Endothelial cell (in vitro differentiated cells): ENCODE results near the gene GPC5. TPM values are rescaled to one million over a fixed set of nuclear protein-coding genes. Genes with fewer than 3 reads are reported as not detected.
A peak's percentile ranks its signal among the peaks of the same experiment; 100 is the strongest.

Experiments used
- DNase-seq: peaks from one replicate; pipeline ENCODE4 v3.0.0; 2021; ENCODE audit warnings: low spot score
- H3K27ac Mint-ChIP-seq: one replicate; pipeline ENCODE4 v1.8.0; 2021; ENCODE audit warnings: mixed read lengths, inconsistent platforms; ENCODE audit not compliant: unreplicated experiment
- H3K27me3 Mint-ChIP-seq: one replicate; pipeline ENCODE4 v1.8.0; 2021; ENCODE audit warnings: mild to moderate bottlenecking, moderate library complexity, mixed read lengths, inconsistent platforms; ENCODE audit not compliant: unreplicated experiment
- H3K36me3 Mint-ChIP-seq: one replicate; pipeline ENCODE4 v1.8.0; 2021; ENCODE audit warnings: mild to moderate bottlenecking, low read depth, mixed read lengths, inconsistent platforms; ENCODE audit not compliant: unreplicated experiment
- H3K4me1 Mint-ChIP-seq: one replicate; pipeline ENCODE4 v1.8.0; 2021; ENCODE audit warnings: mild to moderate bottlenecking, mixed read lengths, inconsistent platforms; ENCODE audit not compliant: unreplicated experiment
- H3K4me3 Mint-ChIP-seq: one replicate; pipeline ENCODE4 v1.8.0; 2021; ENCODE audit warnings: mild to moderate bottlenecking, mixed read lengths, inconsistent platforms; ENCODE audit not compliant: unreplicated experiment
- H3K9me3 Mint-ChIP-seq: one replicate; pipeline ENCODE4 v1.8.0; 2021; ENCODE audit warnings: mixed read lengths, inconsistent platforms; ENCODE audit not compliant: unreplicated experiment
- total RNA-seq: library from RNA; stranded (reverse); fragmentation: NEBNext Ultra II Directional; extraction: Animal tissue kit (Norgen Biotek cat#: 25700); gene quantifications from one replicate; pipeline ENCODE4 v1.2.1, GENCODE V29; 2021; ENCODE audit not compliant: unreplicated experiment
- TF ChIP-seq, protein P1 (sequence below): fragments of 200-600 bp; sonication (generic); IDR thresholded peaks from one replicate; pipeline ENCODE4 v1.5.0; 2021; ENCODE audit warnings: antibody characterized with exemption; ENCODE audit not compliant: unreplicated experiment

GPC5 gene
- total RNA-seq, 1 donor from 2014 or later, result not detected

DNA sequence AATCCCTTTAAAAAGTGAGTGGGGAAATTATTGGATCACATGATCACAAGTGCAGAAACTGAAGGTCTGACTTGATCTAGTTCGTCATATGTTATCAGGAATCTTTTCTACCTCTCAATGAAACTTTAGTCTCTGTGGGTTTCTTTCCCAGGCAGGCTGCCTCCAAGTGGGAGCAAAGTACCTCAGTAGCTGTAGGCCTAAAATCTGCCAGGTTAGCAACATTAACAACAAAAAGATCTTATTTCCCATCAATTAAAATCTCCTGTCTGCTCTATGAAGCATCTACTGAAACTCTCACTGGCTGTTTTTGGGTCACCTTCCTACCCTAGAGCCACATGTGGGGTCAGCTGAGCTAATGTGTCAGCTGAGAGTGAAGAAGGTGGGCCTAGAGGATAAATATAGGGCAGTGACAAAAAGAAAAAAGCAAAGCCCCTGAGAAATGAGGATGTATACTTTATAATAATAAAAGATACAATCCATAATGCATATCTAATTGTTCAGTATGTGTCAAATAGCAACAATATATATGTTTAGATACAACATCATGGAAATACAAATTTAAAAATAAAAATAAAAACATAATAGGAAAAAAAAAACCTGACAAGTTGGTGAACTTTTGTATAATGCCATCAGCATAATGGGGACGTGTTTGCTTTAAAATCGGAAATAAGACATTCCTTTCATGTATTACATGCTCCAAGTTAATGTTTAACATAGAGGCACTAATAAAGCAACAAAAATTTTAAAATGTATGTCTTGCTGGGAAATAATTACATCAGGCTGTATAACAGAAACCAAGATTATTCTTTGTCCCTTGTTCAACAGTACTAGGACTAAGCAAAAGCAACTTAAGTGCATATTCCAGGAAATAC, 141.1 kb downstream of the GPC5 start:
- Mint-ChIP-seq H3K27me3 (peaks cover 2% of the 10 kb centered on the region), H3K4me3 (no peak overlapping the region), H3K4me1 (peaks cover 12% of the 10 kb centered on the region), H3K36me3 (no peaks in the 10 kb centered on the region), H3K9me3 (no peaks in the 10 kb centered on the region), H3K27ac (peak overlapping the region; percentile 4)
- DNase-seq, result no peak
- TF ChIP-seq, protein P1, sequence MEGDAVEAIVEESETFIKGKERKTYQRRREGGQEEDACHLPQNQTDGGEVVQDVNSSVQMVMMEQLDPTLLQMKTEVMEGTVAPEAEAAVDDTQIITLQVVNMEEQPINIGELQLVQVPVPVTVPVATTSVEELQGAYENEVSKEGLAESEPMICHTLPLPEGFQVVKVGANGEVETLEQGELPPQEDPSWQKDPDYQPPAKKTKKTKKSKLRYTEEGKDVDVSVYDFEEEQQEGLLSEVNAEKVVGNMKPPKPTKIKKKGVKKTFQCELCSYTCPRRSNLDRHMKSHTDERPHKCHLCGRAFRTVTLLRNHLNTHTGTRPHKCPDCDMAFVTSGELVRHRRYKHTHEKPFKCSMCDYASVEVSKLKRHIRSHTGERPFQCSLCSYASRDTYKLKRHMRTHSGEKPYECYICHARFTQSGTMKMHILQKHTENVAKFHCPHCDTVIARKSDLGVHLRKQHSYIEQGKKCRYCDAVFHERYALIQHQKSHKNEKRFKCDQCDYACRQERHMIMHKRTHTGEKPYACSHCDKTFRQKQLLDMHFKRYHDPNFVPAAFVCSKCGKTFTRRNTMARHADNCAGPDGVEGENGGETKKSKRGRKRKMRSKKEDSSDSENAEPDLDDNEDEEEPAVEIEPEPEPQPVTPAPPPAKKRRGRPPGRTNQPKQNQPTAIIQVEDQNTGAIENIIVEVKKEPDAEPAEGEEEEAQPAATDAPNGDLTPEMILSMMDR, result no peak

DNA sequence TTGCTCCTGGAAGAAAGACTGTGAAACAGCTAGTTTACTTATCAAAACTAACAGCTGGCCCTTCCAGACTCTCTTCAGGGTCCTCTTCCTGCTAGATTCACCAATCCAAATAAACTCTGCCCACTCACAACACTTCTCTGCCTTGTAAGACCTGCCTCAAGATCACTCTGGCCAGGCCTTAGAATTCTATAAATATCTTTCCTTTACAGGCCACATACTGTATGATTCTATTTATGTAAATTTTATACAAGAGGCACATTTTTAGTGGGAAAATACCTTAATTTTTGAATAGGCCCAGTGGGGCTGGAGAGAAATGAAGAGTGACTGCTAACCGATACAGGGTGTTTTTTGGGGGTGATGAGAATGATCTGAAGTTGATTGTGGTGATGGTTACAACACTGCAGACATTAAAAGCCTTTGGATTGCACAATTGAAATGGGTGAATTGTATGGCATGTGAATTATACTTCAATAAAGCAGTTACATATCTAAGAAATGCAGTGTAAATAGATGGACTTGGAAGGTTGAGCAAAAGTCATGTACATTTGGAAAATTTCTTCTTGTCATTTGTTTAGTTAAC, 141.8 kb downstream of the GPC5 start:
- peak overlapping the region; percentile 4 for H3K27ac Mint-ChIP-seq
- no peaks in the 10 kb centered on the region for H3K36me3 Mint-ChIP-seq

DNA sequence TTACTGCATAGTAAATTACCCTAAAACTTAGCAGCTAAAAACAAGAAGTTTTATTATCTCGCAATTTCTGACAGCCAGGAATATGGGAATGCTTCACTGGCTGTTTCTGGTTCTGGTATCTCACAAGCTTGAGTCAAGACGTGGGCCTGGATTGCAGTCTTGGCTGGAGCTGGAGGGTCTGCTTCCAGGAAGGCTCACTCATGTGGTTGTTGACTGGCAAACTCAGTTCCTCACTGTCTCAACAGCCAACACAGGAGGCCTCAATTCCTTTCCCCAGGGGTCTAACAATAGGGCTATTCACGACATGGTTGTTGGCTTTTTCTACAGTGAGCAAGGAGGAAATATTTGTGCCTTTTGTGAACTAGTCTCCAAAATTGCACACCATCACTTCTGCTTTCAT, 146.3 kb downstream of the GPC5 start:
- peak; percentile 33 for DNase-seq
- H3K9me3 Mint-ChIP-seq, result no peaks in the 10 kb centered on the region

More for the DNA sequence above, 141.8 kb downstream of the GPC5 start:
- H3K4me3 Mint-ChIP-seq, result no peak overlapping the region
- H3K27me3 Mint-ChIP-seq, result peaks cover 2% of the 10 kb centered on the region
- H3K4me1 Mint-ChIP-seq, result peaks cover 12% of the 10 kb centered on the region
- no peaks in the 10 kb centered on the region for H3K9me3 Mint-ChIP-seq
- TF ChIP-seq, protein P1, result no peak
- DNase-seq, result no peak

DNA sequence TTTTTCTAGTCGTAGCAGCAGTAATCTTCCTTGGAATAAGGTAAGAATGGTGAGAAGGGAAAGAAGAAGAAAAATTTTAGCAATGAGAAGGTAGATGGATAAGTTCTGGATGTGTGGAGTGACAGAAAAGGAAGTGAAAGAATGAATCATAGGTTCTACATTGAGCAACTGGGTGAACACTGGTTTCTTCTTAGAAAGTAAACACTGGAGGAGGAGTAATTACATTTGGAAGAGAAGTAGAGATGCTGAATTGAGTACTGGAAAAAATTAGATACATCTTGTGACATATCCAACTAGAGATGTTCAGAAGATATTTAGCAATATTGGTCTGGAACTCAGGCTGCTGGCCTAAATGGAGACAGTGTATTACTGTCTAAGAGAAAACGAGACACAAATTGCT, 148.5 kb downstream of the GPC5 start:
- Mint-ChIP-seq H3K9me3 (no peaks in the 10 kb centered on the region), H3K27ac (no peak overlapping the region), H3K4me1 (no peaks in the 10 kb centered on the region), H3K36me3 (no peaks in the 10 kb centered on the region), H3K4me3 (no peak overlapping the region), H3K27me3 (no peaks in the 10 kb centered on the region)
- no peak for DNase-seq
- TF ChIP-seq, protein P1, result no peak

More for the DNA sequence above, 146.3 kb downstream of the GPC5 start:
- peaks cover 9% of the 10 kb centered on the region for H3K4me1 Mint-ChIP-seq
- no peak overlapping the region for H3K27ac Mint-ChIP-seq
- H3K27me3 Mint-ChIP-seq, result no peaks in the 10 kb centered on the region
- no peaks in the 10 kb centered on the region for H3K36me3 Mint-ChIP-seq
- TF ChIP-seq, protein P1, result no peak
- no peak overlapping the region for H3K4me3 Mint-ChIP-seq

DNA sequence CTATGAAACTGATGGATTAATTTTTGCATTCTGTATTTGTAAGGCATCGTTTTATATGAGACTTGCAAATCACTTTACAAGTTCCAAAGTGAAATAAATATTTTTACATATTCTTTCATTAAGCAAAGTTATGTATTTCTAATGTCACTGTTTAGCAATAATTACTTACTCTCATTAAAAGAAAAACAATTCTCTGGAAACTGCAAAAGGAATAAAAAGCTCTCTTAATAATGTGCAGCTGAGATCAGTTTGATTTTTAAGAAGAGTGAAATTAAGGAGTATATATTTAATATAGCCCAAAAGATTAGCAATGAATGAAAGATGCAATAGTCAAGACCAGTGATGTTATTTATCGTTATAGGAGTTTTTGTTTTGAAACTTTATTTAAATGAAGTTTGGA, 155.2 kb downstream of the GPC5 start:
- Mint-ChIP-seq H3K27me3 (peaks cover 2% of the 10 kb centered on the region), H3K4me3 (no peak overlapping the region), H3K36me3 (no peaks in the 10 kb centered on the region), H3K4me1 (no peaks in the 10 kb centered on the region), H3K27ac (no peak overlapping the region), H3K9me3 (no peaks in the 10 kb centered on the region)
- TF ChIP-seq, protein P1, result no peak
- no peak for DNase-seq
